Effector memory CD8-positive, alpha-beta T cell (primary cell): Measurements from ENCODE around the gene SLC11A1.

Source experiments
- ATAC-seq: fragments of 150-1000 bp; cut with Tn5 transposase; replicated peaks from 2 replicates; pipeline ENCODE4 v1.10.0; 2021; ENCODE audit warnings: mild to moderate bottlenecking, moderate library complexity
- DNase-seq, 3 experiments: peaks; one replicate each; pipeline ENCODE4 v3.0.0; 2021
- H3K27ac Mint-ChIP-seq, 2 donors: one replicate each; pipeline ENCODE4 v1.8.0; 2022; ENCODE audit warnings: mild to moderate bottlenecking in 2 of 2, mixed read lengths in 2 of 2, moderate library complexity in 2 of 2
- H3K27me3 Mint-ChIP-seq, 2 donors: one replicate each; pipeline ENCODE4 v1.8.0; 2022; ENCODE audit warnings: mixed read lengths in 2 of 2
- H3K36me3 Mint-ChIP-seq: one replicate; pipeline ENCODE4 v1.8.0; 2022; ENCODE audit warnings: mild to moderate bottlenecking, moderate library complexity, mixed read lengths; ENCODE audit not compliant: insufficient read depth
- H3K4me1 Mint-ChIP-seq, 2 donors: one replicate each; pipeline ENCODE4 v1.8.0; 2022; ENCODE audit warnings: low read depth in 2 of 2, mixed read lengths in 2 of 2
- H3K4me3 Mint-ChIP-seq, 2 donors: one replicate each; pipeline ENCODE4 v1.8.0; 2022; ENCODE audit warnings: mild to moderate bottlenecking in 2 of 2, mixed read lengths in 2 of 2, moderate library complexity in 2 of 2
- H3K9me3 Mint-ChIP-seq, 2 donors: one replicate each; pipeline ENCODE4 v1.8.0; 2022; ENCODE audit warnings: mixed read lengths in 2 of 2

Gene SLC11A1

GRCh38 chr2:218406949-218407618 lies 25.0 kb downstream of the SLC11A1 start:
- Mint-ChIP-seq H3K36me3 (peaks cover 55% of the 10 kb centered on the region), H3K4me3 (peak overlapping the region; percentile 88 to 89), H3K4me1 (peaks cover 42 to 53% of the 10 kb centered on the region in 2 donors), H3K9me3 (no peaks in the 10 kb centered on the region), H3K27ac (peak overlapping the region; percentile 92 to 99), H3K27me3 (no peaks in the 10 kb centered on the region)
- ATAC-seq (peak; percentile 48), DNase-seq (peak; percentile 54 to 61 (median 59))

- no peaks in the 10 kb centered on the region for H3K27me3 Mint-ChIP-seq
- H3K4me1 Mint-ChIP-seq, result peaks cover 45 to 52% of the 10 kb centered on the region in 2 donors
- peaks cover 53% of the 10 kb centered on the region for H3K36me3 Mint-ChIP-seq
- H3K9me3 Mint-ChIP-seq, result no peaks in the 10 kb centered on the region
- H3K4me3 Mint-ChIP-seq, result peak overlapping the region; percentile 88 to 89
- ATAC-seq (no peak), DNase-seq (no peak)
- peak overlapping the region in 1 of 2 donors; percentile 99 for H3K27ac Mint-ChIP-seq
These were observed 25.6 kb downstream of the SLC11A1 start for GRCh38 chr2:218407717-218408116.

GRCh38 chr2:218418321-218418716 lies 36.2 kb downstream of the SLC11A1 start:
- Mint-ChIP-seq H3K9me3 (no peaks in the 10 kb centered on the region), H3K27ac (no peak overlapping the region), H3K36me3 (peaks cover 3% of the 10 kb centered on the region), H3K4me1 (peaks cover 0 to 8% of the 10 kb centered on the region in 2 donors), H3K4me3 (no peak overlapping the region), H3K27me3 (no peaks in the 10 kb centered on the region)
- no peak for DNase-seq
- no peak for ATAC-seq

DNA sequence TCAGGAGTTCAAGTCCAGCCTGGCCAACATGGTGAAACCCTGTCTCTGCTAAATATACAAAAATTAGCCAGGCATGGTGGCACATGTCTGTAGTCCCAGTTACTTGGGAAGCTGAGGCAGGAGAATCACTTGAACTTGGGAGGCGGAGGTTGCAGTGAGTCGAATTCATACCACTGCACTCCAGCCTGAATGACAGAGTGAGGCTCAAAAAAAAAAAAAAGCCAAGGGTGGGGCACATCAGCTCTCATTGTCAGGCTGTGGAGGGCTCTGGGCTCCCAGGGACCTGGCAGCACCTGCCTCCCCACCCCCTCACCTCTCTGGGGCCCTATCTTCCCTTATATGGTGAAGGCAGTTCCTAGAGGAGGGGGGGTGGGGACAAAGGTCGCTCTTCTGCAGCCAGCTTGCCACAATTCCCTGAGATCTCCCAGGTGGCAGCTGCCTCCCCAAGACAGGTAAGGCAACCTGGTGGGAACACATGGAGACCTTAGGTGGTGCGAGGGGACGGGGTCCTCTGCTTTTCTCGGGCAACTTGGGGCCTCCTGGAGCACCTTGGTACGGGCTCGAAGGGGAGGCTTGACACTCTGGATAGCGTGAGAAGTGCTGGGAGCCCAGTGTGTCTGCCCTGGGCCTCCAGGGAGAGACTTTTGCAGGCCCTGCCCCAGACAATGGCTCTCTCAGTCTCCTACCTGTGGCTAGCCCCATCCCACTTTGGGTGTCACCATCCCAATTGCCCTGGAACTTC lies 36.8 kb downstream of the SLC11A1 start, which contains the start of gene VIL1:
TSS of gene VIL1 (plus strand) at position 407 of the 742 bp plus-strand sequence. CDS start 4,656 bp downstream, outside the sequence.
- no peak within 1 kb of the TSS for H3K4me3 Mint-ChIP-seq
- H3K9me3 Mint-ChIP-seq, result no peaks in the 10 kb centered on the region
- peaks cover 0 to 8% of the 10 kb centered on the region in 2 donors for H3K4me1 Mint-ChIP-seq
- peaks cover 3% of the 10 kb centered on the region for H3K36me3 Mint-ChIP-seq
- H3K27ac Mint-ChIP-seq, result no peak within 1 kb of the TSS
- ATAC-seq (no peak), DNase-seq (no peak)
- no peaks in the 10 kb centered on the region for H3K27me3 Mint-ChIP-seq

- Mint-ChIP-seq H3K27me3 (no peaks in the 10 kb centered on the region), H3K9me3 (no peaks in the 10 kb centered on the region), H3K36me3 (peaks cover 3% of the 10 kb centered on the region), H3K4me1 (peaks cover 0 to 11% of the 10 kb centered on the region in 2 donors), H3K27ac (no peak overlapping the region), H3K4me3 (no peak overlapping the region)
- ATAC-seq (no peak), DNase-seq (no peak)
These were observed 37.6 kb downstream of the SLC11A1 start for GRCh38 chr2:218419630-218420216.

GRCh38 chr2:218421027-218421426 lies 39.0 kb downstream of the SLC11A1 start:
- peak overlapping the region; percentile 16 to 92 for H3K27ac Mint-ChIP-seq
- H3K9me3 Mint-ChIP-seq, result no peaks in the 10 kb centered on the region
- H3K36me3 Mint-ChIP-seq, result peaks cover 3% of the 10 kb centered on the region
- H3K4me3 Mint-ChIP-seq, result no peak overlapping the region
- no peaks in the 10 kb centered on the region for H3K27me3 Mint-ChIP-seq
- no peak for ATAC-seq
- peaks cover 0 to 11% of the 10 kb centered on the region in 2 donors for H3K4me1 Mint-ChIP-seq
- no peak for DNase-seq

DNA sequence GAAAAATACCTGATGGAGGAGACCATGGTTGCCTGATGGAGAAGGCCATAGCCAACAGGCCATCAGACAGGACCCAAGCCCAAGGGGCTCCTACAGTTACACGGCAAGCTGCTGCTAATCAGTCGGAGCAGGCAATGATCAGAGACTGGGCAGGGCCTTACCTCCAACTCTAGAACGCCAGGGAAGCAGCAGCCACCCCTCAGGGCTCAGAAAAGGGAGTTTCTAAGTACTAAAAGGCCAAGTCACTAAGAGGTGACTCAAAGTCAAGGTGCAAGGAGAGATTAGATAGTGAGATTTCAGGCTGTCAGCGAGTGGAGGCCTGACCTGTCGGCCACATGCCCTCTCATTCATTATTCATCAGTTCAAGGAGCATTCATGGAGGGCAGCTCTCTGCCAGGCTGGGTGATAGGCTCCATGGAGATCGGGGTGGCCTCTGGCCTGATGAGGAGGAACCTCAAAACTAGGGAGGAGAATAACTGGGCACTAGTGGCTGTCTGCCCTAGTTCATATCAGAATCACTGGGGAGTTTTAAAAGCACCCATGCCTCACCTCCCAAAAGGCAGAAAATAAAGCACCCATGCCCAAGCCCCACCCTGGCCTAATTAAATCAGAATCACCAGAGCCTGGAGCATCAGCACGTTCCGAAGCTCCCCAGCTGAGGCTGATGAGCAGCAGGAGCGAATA lies 40.5 kb downstream of the SLC11A1 start:
- Mint-ChIP-seq H3K9me3 (no peaks in the 10 kb centered on the region), H3K27ac (no peak overlapping the region), H3K4me3 (no peak overlapping the region), H3K27me3 (no peaks in the 10 kb centered on the region), H3K4me1 (peaks cover 0 to 11% of the 10 kb centered on the region in 2 donors), H3K36me3 (peaks cover 3% of the 10 kb centered on the region)
- DNase-seq (no peak), ATAC-seq (no peak)

GRCh38 chr2:218423584-218423983 lies 41.5 kb downstream of the SLC11A1 start:
- DNase-seq (no peak), ATAC-seq (no peak)
- Mint-ChIP-seq H3K4me1 (peaks cover 0 to 11% of the 10 kb centered on the region in 2 donors), H3K4me3 (no peak overlapping the region), H3K36me3 (peaks cover 3% of the 10 kb centered on the region), H3K9me3 (no peaks in the 10 kb centered on the region), H3K27me3 (no peaks in the 10 kb centered on the region), H3K27ac (no peak overlapping the region)

- H3K27me3 Mint-ChIP-seq, result peaks cover 0 to 4% of the 10 kb centered on the region in 2 donors
- DNase-seq (no peak), ATAC-seq (no peak)
- H3K9me3 Mint-ChIP-seq, result no peaks in the 10 kb centered on the region
- H3K27ac Mint-ChIP-seq, result peak overlapping the region in 1 of 2 donors; percentile 57
- peaks cover 5 to 11% of the 10 kb centered on the region in 2 donors for H3K4me1 Mint-ChIP-seq
- peaks cover 3% of the 10 kb centered on the region for H3K36me3 Mint-ChIP-seq
- H3K4me3 Mint-ChIP-seq, result no peak overlapping the region
These were observed 43.5 kb downstream of the SLC11A1 start for GRCh38 chr2:218425531-218425930.

DNA sequence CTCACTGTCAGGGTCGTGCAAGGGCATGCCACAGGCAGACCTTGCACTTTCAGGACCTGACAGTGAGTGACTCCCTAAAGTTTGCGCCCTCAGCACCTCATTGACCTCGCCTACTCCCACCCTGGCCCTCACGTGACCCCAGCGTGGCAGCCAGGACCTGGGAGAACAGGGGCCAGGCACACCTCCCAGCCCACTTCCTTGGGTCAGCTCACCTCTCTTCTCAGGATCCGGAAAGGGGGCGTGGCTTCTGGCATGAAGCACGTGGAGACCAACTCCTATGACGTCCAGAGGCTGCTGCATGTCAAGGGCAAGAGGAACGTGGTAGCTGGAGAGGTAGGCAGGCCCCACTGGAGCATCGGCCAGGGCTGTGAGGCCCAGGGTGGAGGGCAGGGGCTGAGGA lies 45.7 kb downstream of the SLC11A1 start:
- peaks cover 3 to 5% of the 10 kb centered on the region in 2 donors for H3K4me1 Mint-ChIP-seq
- H3K36me3 Mint-ChIP-seq, result no peaks in the 10 kb centered on the region
- H3K9me3 Mint-ChIP-seq, result no peaks in the 10 kb centered on the region
- no peak overlapping the region for H3K4me3 Mint-ChIP-seq
- DNase-seq (no peak), ATAC-seq (no peak)
- H3K27ac Mint-ChIP-seq, result no peak overlapping the region
- H3K27me3 Mint-ChIP-seq, result peaks cover 0 to 7% of the 10 kb centered on the region in 2 donors

- no peak overlapping the region for H3K4me3 Mint-ChIP-seq
- ATAC-seq (no peak), DNase-seq (no peak)
- H3K27me3 Mint-ChIP-seq, result peaks cover 0 to 7% of the 10 kb centered on the region in 2 donors
- H3K4me1 Mint-ChIP-seq, result peaks cover 2 to 5% of the 10 kb centered on the region in 2 donors
- no peaks in the 10 kb centered on the region for H3K9me3 Mint-ChIP-seq
- H3K27ac Mint-ChIP-seq, result no peak overlapping the region
- no peaks in the 10 kb centered on the region for H3K36me3 Mint-ChIP-seq
These were observed 46.9 kb downstream of the SLC11A1 start for GRCh38 chr2:218428846-218429558.

GRCh38 chr2:218429911-218430692 lies 48.0 kb downstream of the SLC11A1 start:
- no peak for DNase-seq
- no peaks in the 10 kb centered on the region for H3K36me3 Mint-ChIP-seq
- H3K4me1 Mint-ChIP-seq, result peaks cover 0 to 5% of the 10 kb centered on the region in 2 donors
- no peaks in the 10 kb centered on the region for H3K9me3 Mint-ChIP-seq
- no peak overlapping the region for H3K27ac Mint-ChIP-seq
- H3K4me3 Mint-ChIP-seq, result no peak overlapping the region
- ATAC-seq, result no peak
- peaks cover 0 to 7% of the 10 kb centered on the region in 2 donors for H3K27me3 Mint-ChIP-seq
